HG02642 (cell line): ENCODE measurements around the gene RBM4.
A peak's percentile ranks its signal among the peaks of the same experiment; 100 is the strongest.
"Not testable (repeated sequence)": the region's sequence is repeated elsewhere in the genome, so short reads cannot be mapped to it uniquely, and the experiment has no call there.

Source experiments
- ATAC-seq: cut with Tn5 transposase; IDR thresholded peaks from one replicate; pipeline ENCODE4 v1.9.1; 2021; ENCODE audit warnings: mild to moderate bottlenecking; ENCODE audit not compliant: unreplicated experiment, poor library complexity

RBM4 gene

GRCh38 chr11:66614073-66614472 lies 24.4 kb upstream of the RBM4 start:
- no peak for ATAC-seq

- ATAC-seq: peak; percentile 92
Measured at GRCh38 chr11:66616379-66617154, 21.9 kb upstream of the RBM4 start, which contains the start of gene RBM14. Gene RBM14, plus strand, starts transcription at chr11:66616630. Its CDS starts 91 bp downstream, at chr11:66616721.

DNA sequence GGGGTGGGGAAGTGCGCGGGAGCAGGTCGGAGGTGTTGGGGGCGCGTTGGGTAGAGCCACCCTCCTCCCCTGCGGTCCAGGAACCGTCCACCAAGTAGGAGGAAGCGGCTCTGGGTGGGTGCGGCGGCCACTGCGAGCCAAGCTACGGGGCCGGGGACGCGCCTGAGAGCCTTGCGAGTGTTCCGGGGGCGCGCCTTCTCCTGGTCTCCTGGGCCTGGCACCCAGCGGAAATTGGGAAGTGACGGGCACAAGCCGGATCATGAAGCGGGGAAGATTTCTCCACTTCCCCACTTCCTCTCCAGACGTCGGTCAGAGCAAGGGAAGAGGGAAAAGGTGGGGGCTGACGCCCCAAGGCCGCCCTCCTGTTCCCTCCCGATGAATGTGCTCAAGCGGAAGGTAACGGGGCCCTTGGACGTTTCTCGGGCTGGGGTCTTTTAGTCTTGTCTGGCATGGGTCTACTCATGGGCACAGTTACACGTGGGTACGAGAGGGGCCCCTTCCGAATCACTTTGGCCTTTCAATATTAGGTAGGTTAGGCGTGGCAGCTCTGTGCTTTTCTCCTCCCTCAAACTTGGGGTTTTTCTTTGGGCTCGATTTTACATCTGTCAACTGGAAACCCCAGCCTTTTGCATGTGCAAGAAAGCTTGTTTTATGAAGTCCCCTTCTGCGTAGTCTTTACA lies 21.2 kb upstream of the RBM4 start:
- no peak for ATAC-seq

DNA sequence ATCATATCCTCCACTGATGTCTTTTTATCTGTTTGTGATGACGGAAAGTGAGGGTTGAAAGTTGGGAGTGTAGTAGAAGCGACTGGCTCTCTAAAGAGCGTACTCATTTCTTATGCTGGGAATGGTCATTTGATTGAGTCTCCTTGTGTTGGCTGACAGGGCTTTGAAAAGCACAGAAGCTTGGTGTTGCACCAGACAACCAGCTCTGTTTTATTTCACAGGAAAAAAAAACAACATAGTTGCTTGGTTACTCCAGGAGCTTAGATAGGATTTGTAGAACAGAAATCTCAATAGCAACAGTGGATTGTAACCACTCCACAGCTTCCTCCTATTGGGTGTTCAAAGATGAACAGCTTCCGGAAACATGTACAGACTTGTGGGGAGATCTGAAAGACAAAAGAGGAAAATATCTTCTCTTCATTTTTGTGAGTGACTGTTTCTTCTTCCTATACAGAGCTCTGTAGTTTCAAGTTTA lies 19.4 kb upstream of the RBM4 start:
- ATAC-seq: no peak

- ATAC-seq: no peak
Measured at GRCh38 chr11:66624450-66624849, 14.1 kb upstream of the RBM4 start.

- ATAC-seq: no peak
Measured at GRCh38 chr11:66625041-66625751, 13.3 kb upstream of the RBM4 start.

GRCh38 chr11:66625752-66626149 lies 12.8 kb upstream of the RBM4 start:
- no peak for ATAC-seq

- no peak for ATAC-seq
Measured at GRCh38 chr11:66626382-66626781, 12.1 kb upstream of the RBM4 start.

- ATAC-seq: no peak
Measured at GRCh38 chr11:66626926-66627325, 11.6 kb upstream of the RBM4 start.

DNA sequence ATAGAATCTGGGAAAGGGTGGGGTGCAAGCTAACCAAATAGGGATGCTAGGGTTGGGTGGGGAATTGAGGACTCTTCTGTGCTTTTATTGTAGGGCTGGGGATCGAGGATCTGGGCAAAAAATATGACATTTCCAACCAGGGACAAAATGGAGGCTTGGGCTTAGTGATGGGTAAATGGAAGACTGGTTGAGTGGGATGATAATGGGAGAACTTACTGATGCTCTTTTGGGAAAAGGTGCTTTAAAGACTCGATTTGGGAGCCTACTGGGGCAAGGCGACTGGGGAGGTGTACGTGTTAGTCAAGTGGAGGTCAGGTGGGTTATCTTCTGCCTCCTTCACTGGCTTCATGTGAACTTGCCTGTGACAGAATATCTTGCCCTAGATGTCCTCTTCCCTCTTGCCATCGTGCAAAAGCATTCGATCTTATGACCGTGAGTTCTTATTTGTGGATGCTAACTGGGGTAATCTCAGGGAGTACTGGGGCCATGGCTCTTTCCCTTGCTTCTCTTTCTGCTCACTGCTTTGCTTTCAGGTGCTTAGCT lies 10.4 kb upstream of the RBM4 start:
- ATAC-seq: no peak

DNA sequence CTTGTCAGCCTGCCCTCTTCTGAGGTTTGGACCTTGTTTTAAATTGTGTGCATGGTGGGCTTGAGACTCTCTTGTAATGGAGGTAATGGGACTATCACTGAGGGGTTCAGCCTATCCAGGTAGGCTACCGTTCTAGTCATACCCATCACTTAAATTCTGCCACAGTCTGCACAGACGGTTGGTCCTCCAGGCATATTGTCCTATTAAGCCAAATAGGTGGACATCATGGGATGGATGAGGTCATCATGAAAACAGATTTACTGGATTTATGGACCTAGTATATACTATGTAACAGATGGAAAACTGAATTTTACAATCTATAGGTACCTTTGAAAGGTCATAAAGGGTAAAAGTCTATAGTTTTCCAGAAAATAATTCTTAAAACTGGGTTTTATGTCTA lies 9.1 kb upstream of the RBM4 start:
- no peak for ATAC-seq

GRCh38 chr11:66631883-66632282 lies 6.6 kb upstream of the RBM4 start:
- no peak for ATAC-seq

DNA sequence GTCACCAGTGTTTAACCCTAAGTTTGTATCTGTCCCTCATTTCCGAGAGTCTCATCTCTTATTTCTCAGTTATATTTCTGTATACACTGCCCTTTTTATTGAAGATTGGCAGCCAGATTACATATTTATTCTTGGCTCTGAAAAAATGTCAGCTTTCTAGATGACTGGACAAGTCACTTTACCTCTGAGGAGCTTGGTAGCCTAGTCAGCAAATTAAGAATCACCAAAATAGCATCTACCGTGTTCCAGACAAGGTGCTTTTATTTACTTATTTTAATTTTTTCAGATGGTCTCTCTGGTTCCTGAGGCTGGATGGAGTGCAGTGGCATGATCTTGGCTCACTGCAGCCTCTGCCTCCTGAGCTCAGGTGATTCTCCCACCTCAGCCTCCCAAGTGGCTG lies 5.6 kb upstream of the RBM4 start:
- ATAC-seq: no peak

- ATAC-seq: no peak
Measured at GRCh38 chr11:66636411-66636810, 2.1 kb upstream of the RBM4 start.

- no peak for ATAC-seq
Measured at GRCh38 chr11:66637557-66638176, 836 bp upstream of the RBM4 start.

GRCh38 chr11:66639066-66639813 lies 737 bp downstream of the RBM4 start:
- no peak for ATAC-seq

DNA sequence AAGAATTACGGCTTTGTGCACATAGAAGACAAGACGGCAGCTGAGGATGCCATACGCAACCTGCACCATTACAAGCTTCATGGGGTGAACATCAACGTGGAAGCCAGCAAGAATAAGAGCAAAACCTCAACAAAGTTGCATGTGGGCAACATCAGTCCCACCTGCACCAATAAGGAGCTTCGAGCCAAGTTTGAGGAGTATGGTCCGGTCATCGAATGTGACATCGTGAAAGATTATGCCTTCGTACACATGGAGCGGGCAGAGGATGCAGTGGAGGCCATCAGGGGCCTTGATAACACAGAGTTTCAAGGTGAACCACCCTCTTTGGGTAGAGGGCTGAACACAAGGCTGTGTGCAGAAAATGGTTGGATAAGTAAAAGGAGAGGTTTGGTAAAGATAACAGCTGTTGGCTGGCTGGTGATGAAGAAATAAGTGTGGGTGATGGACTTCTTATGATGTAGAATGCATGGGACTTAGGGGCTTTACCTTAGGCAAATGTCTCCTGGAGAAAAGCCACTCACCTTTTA lies 1.4 kb downstream of the RBM4 start:
- ATAC-seq: not testable (repeated sequence)

DNA sequence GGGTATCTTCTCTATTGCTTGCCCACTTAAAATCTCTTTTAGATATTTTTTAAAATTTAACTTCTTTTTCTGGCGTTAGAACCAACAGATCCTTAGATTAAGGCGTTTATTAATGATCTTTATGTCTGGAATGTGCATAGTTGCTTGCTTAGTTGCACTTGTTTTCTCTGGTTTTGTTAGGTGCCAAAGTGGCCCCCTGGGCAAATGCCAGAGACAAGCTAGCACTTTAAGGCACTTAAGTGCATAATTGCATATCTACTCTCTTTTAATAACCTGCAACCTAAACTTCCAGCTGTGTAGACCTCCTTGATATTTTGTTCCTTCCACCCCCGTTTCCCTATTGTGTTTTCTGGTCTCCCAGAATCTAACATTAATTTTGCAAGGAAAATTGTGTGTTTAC lies 3.3 kb downstream of the RBM4 start:
- no peak for ATAC-seq

DNA sequence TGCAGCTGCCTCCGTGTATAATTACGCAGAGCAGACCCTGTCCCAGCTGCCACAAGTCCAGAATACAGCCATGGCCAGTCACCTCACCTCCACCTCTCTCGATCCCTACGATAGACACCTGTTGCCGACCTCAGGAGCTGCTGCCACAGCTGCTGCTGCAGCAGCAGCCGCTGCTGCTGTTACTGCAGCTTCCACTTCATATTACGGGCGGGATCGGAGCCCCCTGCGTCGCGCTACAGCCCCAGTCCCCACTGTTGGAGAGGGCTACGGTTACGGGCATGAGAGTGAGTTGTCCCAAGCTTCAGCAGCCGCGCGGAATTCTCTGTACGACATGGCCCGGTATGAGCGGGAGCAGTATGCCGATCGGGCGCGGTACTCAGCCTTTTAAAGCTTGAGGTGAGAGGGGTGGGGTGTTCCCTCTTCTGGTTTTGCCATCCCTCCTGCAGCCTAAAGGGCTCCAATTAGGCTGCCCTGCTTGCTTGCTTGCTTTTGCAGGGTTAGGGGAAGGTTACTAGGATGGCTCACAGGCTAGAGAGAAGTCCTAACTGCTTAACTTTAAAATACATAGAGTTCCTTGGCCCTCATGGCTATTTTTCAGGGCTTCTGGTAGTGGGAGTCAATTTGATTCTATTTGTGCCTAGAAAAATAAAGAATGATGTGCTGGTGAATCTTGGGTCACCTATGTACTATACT lies 5.4 kb downstream of the RBM4 start:
- no peak for ATAC-seq
